Left renal pelvis (tissue), 4 donors: ENCODE data around the gene SKAP1. TPM values are rescaled to one million over a fixed set of nuclear protein-coding genes. Genes with fewer than 3 reads are reported as not detected.

ENCODE experiments used
- DNase-seq, 4 donors: peaks; one replicate each; pipeline ENCODE4 v3.0.0-alpha.2; 2013; ENCODE audit warnings: low read depth in 4 of 4, low spot score in 3 of 4
- polyA plus RNA-seq, 4 donors: library from polyadenylated mRNA; unstranded; fragments of 120-200 nt; gene quantifications; one replicate each; pipeline ENCODE4 v1.2.1, GENCODE V29; 2013; ENCODE audit not compliant: insufficient read length in 4 of 4

Gene SKAP1
- polyA plus RNA-seq, 4 donors: 1.6 to 12.7 (median 11.3) TPM

DNA sequence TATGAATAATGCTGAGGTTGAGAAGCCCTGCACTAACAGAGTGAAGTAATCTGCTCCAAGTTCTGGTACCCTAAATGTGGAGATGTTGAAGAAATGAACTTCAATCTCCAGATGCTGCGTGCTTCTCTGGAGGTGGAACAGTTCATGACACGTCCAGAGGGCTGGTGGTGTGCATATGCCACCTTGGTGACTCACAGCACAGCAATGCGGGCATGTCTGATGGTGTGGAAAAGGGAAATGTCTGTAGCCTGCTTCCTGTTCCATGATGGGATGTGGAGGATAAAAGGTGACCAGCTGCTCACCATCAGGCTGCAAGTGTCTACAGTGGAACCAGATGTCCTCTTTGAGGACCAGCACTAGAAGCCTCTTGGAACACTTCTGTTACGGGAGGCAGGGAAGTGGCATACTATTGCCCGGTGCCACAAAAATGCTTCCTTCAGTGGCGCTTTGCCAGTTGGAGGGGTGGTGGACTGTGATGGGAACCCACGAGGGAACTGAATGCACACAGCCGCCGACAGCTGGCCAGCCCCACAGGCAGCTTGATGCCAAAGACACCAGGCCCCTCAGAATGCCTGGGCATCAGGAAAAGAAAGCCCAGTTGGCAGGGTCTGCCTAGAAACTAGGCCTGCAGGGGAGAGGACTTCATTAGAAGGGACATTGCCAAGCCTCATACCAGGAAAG lies 302.5 kb downstream of the SKAP1 start:
- no peak for DNase-seq

DNA sequence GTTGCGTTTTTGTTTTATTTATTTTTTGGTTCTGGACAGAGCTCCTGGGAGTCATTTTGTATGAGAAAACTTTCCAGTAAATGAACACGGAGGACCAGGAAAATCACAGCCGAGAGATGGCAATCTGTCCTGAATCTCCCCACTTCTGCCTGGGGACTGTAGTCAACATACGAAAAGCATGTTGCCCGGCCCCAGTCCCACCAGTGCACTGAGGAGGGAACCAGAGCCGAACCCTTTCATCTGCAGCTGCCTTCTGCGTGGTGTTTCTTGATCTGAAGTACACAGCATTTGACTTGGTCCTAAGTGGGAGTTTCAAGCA lies 303.5 kb downstream of the SKAP1 start:
- DNase-seq: no peak

DNA sequence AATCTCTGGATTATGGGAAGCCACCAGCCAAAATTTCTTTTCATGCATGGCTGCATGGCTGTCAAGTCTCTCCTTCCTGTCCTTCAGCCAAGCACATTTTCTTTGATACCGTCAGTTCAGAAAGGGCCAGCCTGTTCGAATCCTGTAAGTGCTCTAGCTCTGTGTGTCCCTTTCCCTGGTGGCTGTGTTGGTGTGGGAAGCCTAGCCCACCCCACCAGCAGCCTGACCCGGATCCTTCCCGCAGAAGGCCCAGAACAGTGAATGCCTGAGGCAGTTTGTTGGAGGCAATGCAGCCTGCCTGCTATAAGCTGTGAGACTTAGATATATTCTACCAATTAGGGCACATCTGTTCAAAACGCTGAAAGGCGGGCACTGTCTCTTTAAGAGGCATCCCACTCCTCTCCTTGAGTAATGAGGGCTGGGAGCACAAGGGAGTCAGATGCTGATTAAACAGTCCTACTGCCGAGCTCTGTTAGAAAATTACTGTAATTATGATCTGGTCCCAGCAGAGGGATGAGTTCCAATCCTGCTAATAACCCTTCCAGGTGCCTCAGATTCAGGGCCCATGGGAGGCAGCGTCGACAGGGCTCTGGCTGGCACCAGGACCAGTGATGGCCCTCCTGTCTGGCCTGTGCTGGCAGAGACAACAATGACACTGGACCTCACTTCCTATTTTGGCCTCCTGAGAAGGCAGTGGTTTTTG lies 304.0 kb downstream of the SKAP1 start:
- no peak for DNase-seq

DNA sequence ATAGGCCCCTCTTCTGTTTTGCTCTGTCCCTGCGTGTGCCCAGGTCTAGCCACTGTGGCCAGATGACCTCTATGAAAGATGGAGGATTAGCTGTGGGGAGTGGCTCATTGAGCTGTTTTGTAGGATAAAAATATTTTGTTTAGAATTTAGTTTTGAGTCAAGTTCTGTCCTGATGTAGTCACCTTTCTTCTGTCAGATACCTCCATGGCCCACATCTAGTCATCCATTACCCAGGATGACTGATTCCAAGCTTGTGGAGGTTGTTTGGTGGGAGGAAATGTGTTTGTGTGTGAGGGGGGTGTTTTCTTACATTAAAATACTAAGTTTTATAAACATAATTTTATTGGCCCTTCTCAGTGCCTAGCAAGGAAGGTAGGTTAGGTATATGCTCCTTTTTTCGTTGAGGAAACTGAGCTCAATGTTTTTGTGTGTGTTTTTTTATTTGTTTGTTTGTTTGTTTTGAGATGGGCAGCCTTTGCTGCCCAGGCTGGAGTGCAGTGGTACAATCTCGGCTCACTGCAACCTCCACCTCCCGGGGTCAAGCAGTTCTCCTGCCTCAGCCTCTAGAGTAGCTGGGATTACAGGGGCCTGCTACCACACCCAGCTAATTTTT lies 306.1 kb downstream of the SKAP1 start:
- DNase-seq: no peak

DNA sequence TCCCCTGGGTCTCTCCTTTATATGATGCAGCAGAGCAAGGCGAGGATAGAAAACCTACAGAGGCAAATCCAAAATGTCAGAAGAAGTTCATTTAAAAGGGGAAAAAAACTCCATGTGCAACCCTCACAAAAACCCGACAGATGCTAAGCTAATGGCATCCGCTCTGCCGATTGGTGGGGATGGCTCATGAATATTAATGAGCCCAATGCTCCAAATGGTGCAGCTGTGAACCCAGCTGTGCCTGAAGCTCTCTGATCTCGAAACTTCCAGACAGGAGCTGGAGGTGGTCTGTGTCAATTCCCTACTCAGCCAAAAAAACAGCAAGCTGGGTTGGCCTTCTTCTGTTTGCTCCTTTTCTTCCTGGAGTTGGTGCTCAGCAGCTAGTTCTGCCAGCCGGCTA lies 306.9 kb downstream of the SKAP1 start:
- DNase-seq: no peak

DNA sequence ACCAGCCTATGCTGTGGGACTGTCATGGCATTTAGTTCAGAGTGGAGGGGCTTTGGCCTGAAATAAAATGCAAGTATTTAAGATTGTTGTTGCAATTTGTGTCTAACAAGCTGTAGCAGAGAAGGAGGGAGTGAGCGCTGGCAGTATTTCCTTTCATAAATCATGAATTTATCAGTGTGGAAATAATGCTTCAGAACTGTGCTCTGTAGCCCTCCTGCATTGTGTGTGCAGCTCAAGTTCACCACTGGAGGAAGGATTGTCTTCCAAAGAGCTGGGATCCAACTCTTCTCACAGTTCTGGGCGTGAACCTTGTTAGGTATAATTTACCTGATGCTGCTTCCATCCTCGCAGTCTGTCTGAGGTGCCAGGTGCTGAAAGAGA lies 307.4 kb downstream of the SKAP1 start:
- DNase-seq: no peak

DNA sequence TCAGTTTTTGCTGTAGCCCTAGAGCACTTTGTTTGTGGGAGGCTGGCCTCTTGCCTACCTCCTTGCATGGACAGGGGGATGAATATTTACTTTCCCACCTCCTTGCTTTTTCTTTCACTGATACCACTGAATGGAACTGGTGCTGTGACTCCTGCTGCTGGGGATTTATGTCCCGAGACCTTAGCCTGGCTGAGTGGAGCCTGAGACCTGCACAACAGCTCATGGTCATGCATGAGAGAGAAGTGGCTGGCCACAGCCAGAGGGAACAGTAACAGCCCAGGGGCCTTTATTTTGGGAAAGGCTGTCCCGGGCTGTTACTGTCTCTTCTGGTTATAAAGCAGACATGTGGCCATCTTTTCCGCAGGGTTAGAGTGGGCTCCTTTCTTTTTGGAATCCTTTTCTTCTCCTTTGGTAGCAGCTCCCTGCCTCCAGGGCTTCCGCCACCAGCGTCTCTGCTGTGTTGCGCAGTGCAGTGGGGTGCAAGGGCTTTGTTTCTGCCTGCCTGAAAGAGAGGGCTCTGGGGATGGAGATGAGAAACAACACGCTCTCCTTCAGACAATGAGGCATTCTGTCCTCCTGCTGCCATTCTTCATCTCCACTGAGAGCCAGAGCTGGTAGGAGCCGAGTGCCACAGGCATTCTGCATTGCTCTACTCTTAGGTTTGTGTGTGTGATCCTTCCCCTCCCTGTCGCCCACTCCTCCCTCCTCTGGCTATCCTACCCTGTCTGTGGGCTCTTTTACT lies 307.9 kb downstream of the SKAP1 start:
- DNase-seq: no peak

DNA sequence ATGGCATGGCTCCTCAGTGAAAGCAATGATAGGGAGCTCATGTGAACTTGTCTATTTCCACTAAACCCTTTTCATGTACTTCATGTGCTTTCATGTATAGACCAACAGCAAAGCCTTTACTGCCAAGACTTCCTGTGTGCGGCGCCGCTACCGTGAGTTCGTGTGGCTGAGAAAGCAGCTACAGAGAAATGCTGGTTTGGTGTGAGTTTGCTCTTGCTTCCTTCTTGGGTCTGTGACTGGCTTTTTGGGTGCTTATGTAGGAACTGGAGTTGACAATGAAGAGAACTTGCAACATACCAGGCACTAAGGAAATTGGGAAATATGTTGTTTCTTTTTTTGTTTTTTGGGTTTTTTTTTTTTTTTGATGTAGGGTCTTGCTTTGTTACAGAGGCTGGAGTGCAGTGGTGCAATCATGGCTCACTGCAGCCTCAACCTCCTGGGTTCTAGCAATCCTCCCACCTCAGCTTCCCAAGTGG lies 316.8 kb downstream of the SKAP1 start:
- DNase-seq: no peak

DNA sequence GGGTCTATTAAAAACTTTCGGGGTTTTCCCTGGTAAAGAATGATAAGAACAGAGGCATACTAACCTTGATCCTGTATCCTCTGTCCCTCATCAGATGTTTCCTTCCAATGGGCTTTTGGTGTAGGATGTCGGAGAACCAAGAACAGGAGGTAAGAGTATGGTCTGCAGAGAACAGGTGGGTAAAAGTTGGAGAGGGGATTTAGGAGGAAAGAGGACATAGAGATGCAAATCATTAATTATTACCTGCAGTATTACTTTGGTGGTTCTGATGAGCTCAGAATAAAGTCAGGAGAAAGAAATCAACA lies 318.1 kb downstream of the SKAP1 start:
- DNase-seq: no peak

DNA sequence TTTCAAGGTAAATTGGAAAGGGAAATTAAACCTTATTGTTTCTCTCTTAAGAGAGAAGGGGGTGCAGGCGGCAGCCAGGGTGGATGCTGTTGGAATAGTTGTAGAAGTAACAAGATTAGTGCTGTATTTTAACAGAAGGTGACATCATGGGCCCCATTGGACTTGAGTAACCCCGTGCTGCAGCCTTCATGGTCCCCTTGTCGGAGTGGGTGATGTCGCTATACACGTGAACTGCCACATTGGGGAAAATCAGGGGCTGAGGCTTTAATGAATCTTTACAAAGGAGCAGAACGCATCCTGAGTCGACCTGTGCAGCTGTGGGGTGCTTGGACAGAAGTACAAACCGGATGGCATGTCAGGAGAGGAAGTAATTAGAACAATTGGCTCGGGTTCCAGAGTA lies 319.3 kb downstream of the SKAP1 start:
- DNase-seq: no peak

DNA sequence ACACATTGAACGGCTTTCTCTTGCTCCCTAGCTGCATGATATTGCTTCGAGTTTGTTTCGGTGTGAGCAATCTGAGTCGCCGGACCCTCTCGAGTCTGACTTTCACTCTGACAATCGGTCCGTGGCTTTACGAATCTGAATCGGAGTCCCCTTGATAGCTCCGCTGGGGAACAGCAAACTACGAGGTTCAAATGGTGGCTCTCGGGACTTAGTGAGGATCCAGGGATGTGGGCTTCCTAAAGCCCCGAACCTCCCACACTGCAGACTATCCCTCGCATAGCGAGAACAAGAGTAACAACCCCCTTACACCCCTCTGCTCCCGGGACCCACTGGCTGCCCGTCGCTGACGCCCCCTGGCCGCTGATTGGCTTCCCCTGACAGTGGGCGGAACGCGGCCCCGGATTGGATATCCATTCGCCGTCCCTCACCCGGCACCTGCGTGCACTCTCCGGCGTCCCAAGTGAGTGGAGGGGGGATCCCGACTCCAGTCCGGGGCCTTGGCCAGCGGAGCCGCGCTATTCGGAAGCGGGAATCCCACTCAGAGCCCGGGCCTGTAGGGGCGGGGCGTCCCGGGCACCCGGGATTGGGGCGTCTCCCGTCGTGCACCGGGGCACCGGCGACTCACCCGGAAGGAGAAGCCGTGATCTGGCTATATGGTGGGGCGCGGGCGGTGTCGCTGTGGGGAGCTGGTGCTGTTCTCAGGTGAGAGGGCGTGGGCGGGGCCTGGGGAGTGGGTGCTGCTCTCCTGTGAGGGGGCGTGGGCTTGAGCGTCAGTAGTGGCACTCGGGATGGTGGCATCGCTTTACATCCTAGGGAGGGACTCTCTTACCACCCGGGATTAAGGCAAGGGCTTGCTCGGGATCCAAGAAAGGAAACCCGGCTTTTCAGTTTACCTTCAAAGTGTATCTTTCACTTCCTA lies 322.6 kb downstream of the SKAP1 start, which contains the start of gene SNX11:
Gene SNX11, plus strand, starts transcription at position 630 of the 919 bp plus-strand sequence. CDS start 4,278 bp downstream, outside the sequence.
- peak in 3 of 4 donors; percentile 71 to 82 (median 77) for DNase-seq

DNA sequence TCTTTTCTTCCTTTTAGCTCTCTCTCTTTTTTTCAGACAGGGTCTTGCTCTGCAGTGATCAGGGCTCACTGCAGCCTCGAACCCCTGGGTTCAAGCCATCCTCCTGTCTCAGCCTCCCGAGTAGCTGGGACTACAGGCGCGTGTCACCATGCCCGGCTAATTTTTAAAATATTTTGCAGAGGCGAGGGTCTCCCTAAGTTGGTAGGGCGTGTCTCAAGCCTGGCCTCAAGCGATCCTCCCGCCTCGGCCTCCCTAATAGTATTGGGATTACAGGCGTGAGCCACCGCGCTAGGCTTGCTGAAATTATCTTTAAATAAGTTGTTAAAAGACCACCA lies 323.2 kb downstream of the SKAP1 start:
- no peak for DNase-seq

DNA sequence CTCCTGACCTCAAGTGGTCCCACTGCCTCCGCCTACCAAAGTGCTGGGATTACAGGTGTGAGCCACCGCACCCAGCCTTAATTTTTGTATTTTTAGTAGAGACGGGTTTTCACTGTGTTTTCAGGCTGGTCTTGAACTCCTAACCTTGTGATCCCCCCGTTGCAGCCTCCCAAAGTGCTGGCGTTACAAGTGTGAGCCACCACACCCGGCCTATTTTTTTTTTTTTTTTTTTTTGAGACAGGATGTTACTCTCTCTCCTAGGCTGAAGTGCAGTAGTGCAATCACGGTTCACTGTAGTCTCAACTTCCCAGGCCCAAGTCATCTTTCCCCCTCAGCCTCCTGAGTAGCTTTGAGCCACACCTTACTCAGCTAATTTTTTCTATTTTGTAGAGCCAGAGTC lies 325.6 kb downstream of the SKAP1 start:
- no peak for DNase-seq

DNA sequence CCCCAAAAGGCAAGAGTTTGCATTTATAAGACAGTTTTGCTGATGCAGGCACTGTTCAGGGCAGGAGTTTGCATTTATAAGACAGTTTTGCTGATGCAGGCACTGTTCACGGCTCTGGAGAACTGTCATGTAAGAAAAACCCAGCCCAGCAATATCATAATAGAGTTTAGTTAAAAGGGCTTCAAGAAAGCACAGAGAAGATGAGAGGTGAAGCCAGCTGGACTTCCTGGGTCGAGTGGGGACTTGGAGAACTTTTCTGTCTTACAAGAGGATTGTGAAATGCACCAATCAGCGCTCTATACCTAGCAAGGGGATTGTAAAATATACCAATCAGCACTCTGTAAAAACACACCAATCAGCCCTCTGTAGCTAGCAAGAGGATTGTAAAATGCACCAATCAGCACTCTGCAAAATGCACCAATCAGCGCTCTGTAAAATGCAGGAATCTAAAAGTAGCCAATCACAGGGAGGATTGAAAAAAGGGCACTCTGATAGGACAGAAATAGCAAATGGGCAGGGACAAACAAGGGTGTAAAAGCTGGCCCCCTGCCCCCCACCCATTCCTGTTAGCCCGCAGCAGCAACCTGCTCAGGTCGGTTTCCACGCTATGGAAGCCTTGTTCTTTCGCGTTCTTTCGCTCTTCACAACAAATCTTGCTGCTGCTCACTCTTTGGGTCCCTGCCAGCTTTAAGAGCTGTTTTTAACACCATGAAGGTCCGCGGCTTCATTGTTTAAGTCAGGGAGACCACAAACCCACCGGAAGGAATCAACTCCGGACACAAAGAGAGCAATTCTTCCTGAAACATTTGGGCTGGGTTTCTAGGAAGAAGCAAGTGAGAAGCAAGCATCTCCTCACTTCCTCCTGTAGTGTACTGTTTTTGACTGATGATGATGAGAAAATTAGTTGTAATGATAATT lies 327.0 kb downstream of the SKAP1 start:
- no peak for DNase-seq

DNA sequence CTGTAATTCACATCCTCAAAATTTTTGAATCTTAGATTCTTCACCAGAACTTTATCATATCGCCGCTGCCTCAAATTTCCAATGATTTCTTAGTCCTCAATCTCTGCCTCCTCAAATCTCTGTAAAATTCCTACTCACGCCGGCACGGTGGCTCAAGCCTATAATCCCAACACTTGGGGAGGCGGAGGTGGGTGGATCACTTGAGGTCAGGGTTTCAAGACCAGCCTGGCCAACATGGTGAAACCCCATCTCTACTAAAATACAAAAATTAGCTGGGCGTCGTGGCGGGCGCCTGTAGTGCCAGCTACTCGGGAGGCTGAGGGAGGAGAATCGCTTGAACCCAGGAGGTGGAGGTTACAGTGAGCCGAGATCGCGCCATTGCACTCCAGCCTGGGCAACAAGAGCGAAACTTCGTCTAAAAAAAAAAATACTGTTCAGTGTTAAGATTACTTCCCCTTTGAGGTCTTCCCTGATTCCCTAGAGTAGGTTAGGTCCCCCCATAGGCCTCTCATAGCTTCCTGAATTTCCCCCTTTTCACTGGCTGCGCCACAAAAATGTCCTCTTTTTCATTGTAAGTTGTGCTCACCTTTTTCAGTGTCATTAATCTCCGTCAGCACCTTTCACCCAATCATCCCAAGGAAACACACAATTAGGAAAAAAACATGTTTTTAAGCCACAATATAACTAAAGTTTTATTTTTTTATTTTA lies 327.8 kb downstream of the SKAP1 start:
- no peak for DNase-seq

DNA sequence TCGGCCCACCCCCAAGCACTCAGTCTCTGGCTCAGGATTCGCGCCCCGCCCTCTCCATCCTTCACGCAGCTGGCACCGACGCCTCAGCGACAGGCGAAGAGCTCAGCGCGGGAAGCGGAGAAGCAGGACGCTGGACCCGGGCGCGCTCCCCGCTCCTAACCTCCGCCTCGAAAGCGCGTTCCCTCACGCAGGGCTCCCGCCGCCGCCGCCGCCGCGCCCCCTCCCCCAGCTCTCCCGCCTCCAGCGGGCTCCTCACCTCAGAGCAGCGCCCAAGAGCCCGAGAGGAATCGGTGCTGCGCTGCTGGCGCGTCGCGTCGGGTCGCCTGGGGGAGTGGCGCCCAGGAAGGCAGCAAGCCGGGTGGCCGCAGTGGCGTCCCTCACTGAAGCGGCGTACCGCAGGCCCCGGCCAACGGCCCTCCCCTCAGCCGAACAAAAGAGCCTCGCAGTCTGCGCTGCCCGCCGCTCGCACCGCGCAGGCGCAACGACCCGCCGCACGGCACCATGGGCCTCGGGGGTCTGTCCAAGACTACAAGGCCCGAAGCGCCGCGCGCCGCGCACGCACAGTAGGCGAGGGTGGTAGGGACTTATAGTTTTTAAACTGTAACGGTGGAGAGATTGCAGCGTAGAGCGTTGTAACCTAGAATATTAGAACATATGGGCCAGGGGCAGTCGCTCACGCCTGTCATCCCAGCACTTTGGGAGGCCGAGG lies 328.8 kb downstream of the SKAP1 start, which contains the start of gene CBX1:
Gene CBX1, minus strand, starts transcription at position 467 of the 709 bp plus-strand sequence. CDS start 24,474 bp downstream, outside the sequence.
- peak; percentile 88 to 92 (median 90) for DNase-seq

DNA sequence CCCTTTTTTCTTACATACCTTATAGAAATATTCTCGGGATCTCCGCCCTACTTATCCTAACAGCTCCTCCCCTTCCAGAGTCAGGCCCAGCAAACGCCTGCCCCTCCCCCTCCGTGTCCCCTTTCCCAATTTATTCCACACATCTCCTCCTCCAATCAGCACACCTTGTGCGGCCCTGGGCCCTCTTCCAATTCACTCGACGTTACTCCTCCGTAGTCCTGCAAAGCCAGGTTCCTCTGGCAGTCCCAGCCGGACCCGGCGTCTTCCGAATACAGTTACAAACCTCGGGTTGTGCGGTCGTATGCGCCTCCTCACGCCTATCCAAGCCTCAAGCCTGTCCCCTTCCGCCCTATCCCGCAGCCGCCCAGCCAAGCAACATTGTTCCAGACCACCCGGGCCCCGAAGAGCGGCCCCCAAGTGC lies 329.4 kb downstream of the SKAP1 start:
- DNase-seq: peak in 1 of 4 donors; percentile 43

DNA sequence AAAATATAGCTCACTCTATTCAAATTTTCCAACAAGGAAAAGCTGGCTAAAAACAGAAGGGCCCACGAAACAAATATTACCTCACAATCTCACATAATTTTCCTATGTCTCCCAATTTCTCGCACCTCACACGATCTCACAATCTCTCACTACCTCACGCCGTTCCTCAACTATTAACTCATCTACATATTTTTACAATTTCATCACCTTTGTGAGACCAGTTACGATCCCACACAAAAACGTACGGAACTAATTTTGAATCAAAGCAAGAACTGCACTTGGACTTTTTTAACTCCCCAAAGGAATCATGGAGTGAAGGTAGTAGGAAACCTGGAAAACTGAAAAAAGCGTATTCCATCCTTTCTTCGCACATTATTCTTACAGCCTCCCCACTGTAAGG lies 329.9 kb downstream of the SKAP1 start:
- DNase-seq: no peak
